NCI-H82 (cell line): ENCODE measurements around the gene CUL3.

Source experiments
- DNase-seq: peaks from one replicate; lab custom pipeline; 2025; lab: John Stamatoyannopoulos, UW

The CUL3 gene

GRCh38 chr2:224472137-224472536, 113.0 kb downstream of the CUL3 start:
- DNase-seq = no peak

- peak; percentile 15 for DNase-seq
Observed at GRCh38 chr2:224469374-224469964, 115.7 kb downstream of the CUL3 start.

- DNase-seq = peak; percentile 68
Observed at GRCh38 chr2:224466304-224466895, 118.8 kb downstream of the CUL3 start.

GRCh38 chr2:224461391-224461790, 123.8 kb downstream of the CUL3 start:
- DNase-seq = no peak

GRCh38 chr2:224457408-224458096, 127.6 kb downstream of the CUL3 start:
- DNase-seq = no peak

GRCh38 chr2:224453892-224454291, 131.3 kb downstream of the CUL3 start:
- no peak for DNase-seq

- DNase-seq = no peak
Observed at GRCh38 chr2:224449212-224450147, 135.7 kb downstream of the CUL3 start.

- DNase-seq = no peak
Observed at GRCh38 chr2:224448236-224448635, 136.9 kb downstream of the CUL3 start.

GRCh38 chr2:224444783-224445182, 140.4 kb downstream of the CUL3 start:
- no peak for DNase-seq

- no peak for DNase-seq
Observed at GRCh38 chr2:224444021-224444420, 141.1 kb downstream of the CUL3 start.

- peak; percentile 62 for DNase-seq
Observed at GRCh38 chr2:224442071-224442967, 142.8 kb downstream of the CUL3 start.

- DNase-seq = no peak
Observed at GRCh38 chr2:224440988-224441387, 144.2 kb downstream of the CUL3 start.

- DNase-seq = no peak
Observed at GRCh38 chr2:224438726-224439125, 146.4 kb downstream of the CUL3 start.

GRCh38 chr2:224436634-224437033, 148.5 kb downstream of the CUL3 start:
- DNase-seq = no peak

GRCh38 chr2:224434618-224435017, 150.5 kb downstream of the CUL3 start:
- DNase-seq = no peak

GRCh38 chr2:224433442-224433841, 151.7 kb downstream of the CUL3 start:
- no peak for DNase-seq

- DNase-seq = no peak
Observed at GRCh38 chr2:224432003-224432579, 153.1 kb downstream of the CUL3 start.

- no peak for DNase-seq
Observed at GRCh38 chr2:224429441-224429810, 155.7 kb downstream of the CUL3 start.

GRCh38 chr2:224428787-224429440, 156.2 kb downstream of the CUL3 start:
- DNase-seq = no peak

- no peak for DNase-seq
Observed at GRCh38 chr2:224427471-224427870, 157.7 kb downstream of the CUL3 start.

- no peak for DNase-seq
Observed at GRCh38 chr2:224426656-224427055, 158.5 kb downstream of the CUL3 start.
